Ovary (tissue), 3 donors: ENCODE results near the gene TIPRL.

Experiments
- EP300 ChIP-seq: sonication (generic); formaldehyde crosslinking; IDR thresholded peaks from one replicate; pipeline ENCODE4 v1.6.1; 2017; ENCODE audit warnings: antibody characterized with exemption
- POLR2A ChIP-seq: fragments of 450-650 bp; IDR thresholded peaks from one replicate; pipeline ENCODE4 v1.6.1; 2017; ENCODE audit warnings: antibody characterized with exemption, mild to moderate bottlenecking, moderate library complexity
- TF ChIP-seq, protein P1 (sequence below), 3 donors: fragments of 450-650 bp in 2 of 3; fragments of 200-600 bp in 1 of 3; IDR thresholded peaks; one replicate each; pipeline versions ENCODE4 v1.5.1 to v1.8.0; 2016 to 2022; ENCODE audit warnings: antibody characterized with exemption in 3 of 3, mild to moderate bottlenecking in 1 of 3
- donor health status: DM: no; HTN: no; CAD: no.

DNA sequence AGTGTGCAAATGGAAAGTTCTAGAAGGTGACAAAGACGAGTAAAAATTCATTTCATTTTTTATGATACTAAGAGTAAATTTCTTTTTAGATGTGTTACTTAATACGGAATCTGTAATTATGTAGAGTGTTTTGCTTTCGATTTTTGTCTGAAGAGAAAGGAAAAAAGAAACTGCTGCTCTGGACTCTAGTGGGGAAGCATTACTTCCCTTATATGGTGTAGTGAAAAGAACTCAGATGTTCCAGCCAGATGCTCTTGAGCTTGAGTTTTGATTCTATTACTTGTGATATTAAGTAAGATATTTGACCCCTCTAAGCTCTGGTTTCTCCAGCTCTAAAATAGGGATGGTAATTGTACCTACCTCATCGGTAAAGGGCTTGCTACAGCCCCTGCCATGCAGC, 29.8 kb upstream of the TIPRL start:
- TF ChIP-seq POLR2A (no peak), EP300 (no peak)
- TF ChIP-seq, protein P1, sequence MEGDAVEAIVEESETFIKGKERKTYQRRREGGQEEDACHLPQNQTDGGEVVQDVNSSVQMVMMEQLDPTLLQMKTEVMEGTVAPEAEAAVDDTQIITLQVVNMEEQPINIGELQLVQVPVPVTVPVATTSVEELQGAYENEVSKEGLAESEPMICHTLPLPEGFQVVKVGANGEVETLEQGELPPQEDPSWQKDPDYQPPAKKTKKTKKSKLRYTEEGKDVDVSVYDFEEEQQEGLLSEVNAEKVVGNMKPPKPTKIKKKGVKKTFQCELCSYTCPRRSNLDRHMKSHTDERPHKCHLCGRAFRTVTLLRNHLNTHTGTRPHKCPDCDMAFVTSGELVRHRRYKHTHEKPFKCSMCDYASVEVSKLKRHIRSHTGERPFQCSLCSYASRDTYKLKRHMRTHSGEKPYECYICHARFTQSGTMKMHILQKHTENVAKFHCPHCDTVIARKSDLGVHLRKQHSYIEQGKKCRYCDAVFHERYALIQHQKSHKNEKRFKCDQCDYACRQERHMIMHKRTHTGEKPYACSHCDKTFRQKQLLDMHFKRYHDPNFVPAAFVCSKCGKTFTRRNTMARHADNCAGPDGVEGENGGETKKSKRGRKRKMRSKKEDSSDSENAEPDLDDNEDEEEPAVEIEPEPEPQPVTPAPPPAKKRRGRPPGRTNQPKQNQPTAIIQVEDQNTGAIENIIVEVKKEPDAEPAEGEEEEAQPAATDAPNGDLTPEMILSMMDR (IDR thresholded peaks at IDR 0.05), result no peak
